HG03066 (cell line): Measurements from ENCODE around the gene NR2C2AP.

ENCODE experiments used
- ATAC-seq: cut with Tn5 transposase; IDR thresholded peaks from one replicate; pipeline ENCODE4 v1.9.1; 2021; ENCODE audit warnings: low read depth; ENCODE audit not compliant: unreplicated experiment

NR2C2AP gene

GRCh38 chr19:19154768-19155494, 48.3 kb downstream of the NR2C2AP start:
- no peak for ATAC-seq

- ATAC-seq, result no peak
Measured at GRCh38 chr19:19152668-19153384, 50.4 kb downstream of the NR2C2AP start.

- ATAC-seq, result no peak
Measured at GRCh38 chr19:19151418-19151817, 51.8 kb downstream of the NR2C2AP start.
